GM11168 (cell line): Measurements from ENCODE around the gene PCDH9.

ENCODE experiments used
- in situ Hi-C: fragments of 300-500 bp; cut with MboI; formaldehyde crosslinking; loops from one replicate; pipeline ENCODE4 v1.12.0; 2022; ENCODE audit warnings: low sequenced_read_pairs; ENCODE audit not compliant: unreplicated experiment

Gene PCDH9

GRCh38 chr13:67168384-67168783, 61.8 kb downstream of the PCDH9 start:
- in situ Hi-C loops: no loop called here

- in situ Hi-C loops: no loop called here
Observed at GRCh38 chr13:67167420-67167819, 62.7 kb downstream of the PCDH9 start.

- in situ Hi-C loops: no loop called here
Observed at GRCh38 chr13:67161176-67161575, 69.0 kb downstream of the PCDH9 start.

GRCh38 chr13:67158903-67159302, 71.2 kb downstream of the PCDH9 start:
- in situ Hi-C loops: no loop called here

- in situ Hi-C loops: no loop called here
Observed at GRCh38 chr13:67156723-67157060, 73.4 kb downstream of the PCDH9 start.

- in situ Hi-C loops: no loop called here
Observed at GRCh38 chr13:67155898-67156722, 74.0 kb downstream of the PCDH9 start.

GRCh38 chr13:67152085-67152484, 78.1 kb downstream of the PCDH9 start:
- in situ Hi-C loops: no loop called here

- in situ Hi-C loops: no loop called here
Observed at GRCh38 chr13:67151652-67152051, 78.5 kb downstream of the PCDH9 start.

GRCh38 chr13:67150608-67151007, 79.5 kb downstream of the PCDH9 start:
- in situ Hi-C loops: no loop called here

GRCh38 chr13:67148161-67148571, 82.0 kb downstream of the PCDH9 start:
- in situ Hi-C loops: no loop called here

- in situ Hi-C loops: no loop called here
Observed at GRCh38 chr13:67147342-67148133, 82.6 kb downstream of the PCDH9 start.

GRCh38 chr13:67146523-67147130, 83.5 kb downstream of the PCDH9 start:
- in situ Hi-C loops: no loop called here

GRCh38 chr13:67145950-67146349, 84.2 kb downstream of the PCDH9 start:
- in situ Hi-C loops: no loop called here

- in situ Hi-C loops: no loop called here
Observed at GRCh38 chr13:67143544-67144115, 86.5 kb downstream of the PCDH9 start.

GRCh38 chr13:67140006-67140405, 90.1 kb downstream of the PCDH9 start:
- in situ Hi-C loops: no loop called here

GRCh38 chr13:67139551-67139950, 90.6 kb downstream of the PCDH9 start:
- in situ Hi-C loops: no loop called here

- in situ Hi-C loops: no loop called here
Observed at GRCh38 chr13:67138970-67139369, 91.2 kb downstream of the PCDH9 start.

GRCh38 chr13:67137044-67137735, 92.9 kb downstream of the PCDH9 start:
- in situ Hi-C loops: no loop called here

GRCh38 chr13:67136157-67136556, 94.0 kb downstream of the PCDH9 start:
- in situ Hi-C loops: no loop called here

GRCh38 chr13:67135356-67135755, 94.8 kb downstream of the PCDH9 start:
- in situ Hi-C loops: no loop called here
